C4-2B (cell line): Measurements from ENCODE around the gene NBR1.

Experiments
- ZFX ChIP-seq: fragments of 450-650 bp; IDR thresholded peaks from 2 replicates; pipeline ENCODE4 v1.6.1; 2017
- TF ChIP-seq, protein P1 (sequence below): fragments of 450-650 bp; conservative IDR thresholded peaks from 2 replicates; pipeline ENCODE4 v1.5.1; 2017; ENCODE audit warnings: mild to moderate bottlenecking

DNA sequence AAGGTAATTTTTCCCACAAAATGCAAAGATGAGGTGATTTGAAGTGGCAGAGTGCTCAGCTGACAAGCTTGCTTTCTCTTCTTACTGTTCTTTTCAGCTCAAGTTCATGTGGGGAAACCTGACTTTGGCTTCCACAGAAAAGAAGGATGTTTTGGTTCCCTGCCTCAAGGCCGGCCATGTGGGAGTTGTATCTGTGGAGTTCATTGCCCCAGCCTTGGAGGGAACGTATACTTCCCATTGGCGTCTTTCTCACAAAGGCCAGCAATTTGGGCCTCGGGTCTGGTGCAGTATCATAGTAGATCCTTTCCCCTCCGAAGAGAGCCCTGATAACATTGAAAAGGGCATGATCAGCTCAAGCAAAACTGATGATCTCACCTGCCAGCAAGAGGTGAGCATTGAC, 22.2 kb downstream of the NBR1 start:
- TF ChIP-seq ZFX, result no peak
- TF ChIP-seq, protein P1, sequence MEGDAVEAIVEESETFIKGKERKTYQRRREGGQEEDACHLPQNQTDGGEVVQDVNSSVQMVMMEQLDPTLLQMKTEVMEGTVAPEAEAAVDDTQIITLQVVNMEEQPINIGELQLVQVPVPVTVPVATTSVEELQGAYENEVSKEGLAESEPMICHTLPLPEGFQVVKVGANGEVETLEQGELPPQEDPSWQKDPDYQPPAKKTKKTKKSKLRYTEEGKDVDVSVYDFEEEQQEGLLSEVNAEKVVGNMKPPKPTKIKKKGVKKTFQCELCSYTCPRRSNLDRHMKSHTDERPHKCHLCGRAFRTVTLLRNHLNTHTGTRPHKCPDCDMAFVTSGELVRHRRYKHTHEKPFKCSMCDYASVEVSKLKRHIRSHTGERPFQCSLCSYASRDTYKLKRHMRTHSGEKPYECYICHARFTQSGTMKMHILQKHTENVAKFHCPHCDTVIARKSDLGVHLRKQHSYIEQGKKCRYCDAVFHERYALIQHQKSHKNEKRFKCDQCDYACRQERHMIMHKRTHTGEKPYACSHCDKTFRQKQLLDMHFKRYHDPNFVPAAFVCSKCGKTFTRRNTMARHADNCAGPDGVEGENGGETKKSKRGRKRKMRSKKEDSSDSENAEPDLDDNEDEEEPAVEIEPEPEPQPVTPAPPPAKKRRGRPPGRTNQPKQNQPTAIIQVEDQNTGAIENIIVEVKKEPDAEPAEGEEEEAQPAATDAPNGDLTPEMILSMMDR, result no peak
